ENCODE data around the gene GALNT7.

DNA sequence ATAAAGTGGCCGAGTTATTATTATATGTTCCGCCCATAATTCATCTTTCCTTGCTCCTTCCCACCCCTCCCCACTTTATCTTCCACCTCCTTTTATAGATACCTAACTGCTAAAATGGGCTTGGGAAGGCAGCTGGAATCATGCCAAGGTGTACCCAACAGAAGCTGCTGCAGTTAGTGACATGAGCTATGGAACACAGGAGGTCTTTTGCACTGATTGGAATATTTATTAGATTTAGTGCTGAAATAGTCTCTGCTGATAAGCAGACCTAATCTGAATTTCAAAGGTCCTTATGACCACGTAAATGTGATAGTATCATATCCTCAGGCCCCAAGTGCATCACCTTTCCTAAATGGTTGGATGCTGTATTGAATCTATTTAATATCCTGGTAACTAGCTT is 100.7 kb downstream of the GALNT7 start:
- TF ChIP-seq, protein P1, sequence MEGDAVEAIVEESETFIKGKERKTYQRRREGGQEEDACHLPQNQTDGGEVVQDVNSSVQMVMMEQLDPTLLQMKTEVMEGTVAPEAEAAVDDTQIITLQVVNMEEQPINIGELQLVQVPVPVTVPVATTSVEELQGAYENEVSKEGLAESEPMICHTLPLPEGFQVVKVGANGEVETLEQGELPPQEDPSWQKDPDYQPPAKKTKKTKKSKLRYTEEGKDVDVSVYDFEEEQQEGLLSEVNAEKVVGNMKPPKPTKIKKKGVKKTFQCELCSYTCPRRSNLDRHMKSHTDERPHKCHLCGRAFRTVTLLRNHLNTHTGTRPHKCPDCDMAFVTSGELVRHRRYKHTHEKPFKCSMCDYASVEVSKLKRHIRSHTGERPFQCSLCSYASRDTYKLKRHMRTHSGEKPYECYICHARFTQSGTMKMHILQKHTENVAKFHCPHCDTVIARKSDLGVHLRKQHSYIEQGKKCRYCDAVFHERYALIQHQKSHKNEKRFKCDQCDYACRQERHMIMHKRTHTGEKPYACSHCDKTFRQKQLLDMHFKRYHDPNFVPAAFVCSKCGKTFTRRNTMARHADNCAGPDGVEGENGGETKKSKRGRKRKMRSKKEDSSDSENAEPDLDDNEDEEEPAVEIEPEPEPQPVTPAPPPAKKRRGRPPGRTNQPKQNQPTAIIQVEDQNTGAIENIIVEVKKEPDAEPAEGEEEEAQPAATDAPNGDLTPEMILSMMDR (IDR thresholded peaks at IDR 0.05) = no peak
- TF ChIP-seq, protein P2, sequence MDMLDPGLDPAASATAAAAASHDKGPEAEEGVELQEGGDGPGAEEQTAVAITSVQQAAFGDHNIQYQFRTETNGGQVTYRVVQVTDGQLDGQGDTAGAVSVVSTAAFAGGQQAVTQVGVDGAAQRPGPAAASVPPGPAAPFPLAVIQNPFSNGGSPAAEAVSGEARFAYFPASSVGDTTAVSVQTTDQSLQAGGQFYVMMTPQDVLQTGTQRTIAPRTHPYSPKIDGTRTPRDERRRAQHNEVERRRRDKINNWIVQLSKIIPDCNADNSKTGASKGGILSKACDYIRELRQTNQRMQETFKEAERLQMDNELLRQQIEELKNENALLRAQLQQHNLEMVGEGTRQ (IDR thresholded peaks at IDR 0.05; ENCODE audit: borderline replicate concordance, low read depth, low read length) = no peak
- TF ChIP-seq EZH2phosphoT487 (IDR thresholded peaks at IDR 0.05; ENCODE audit: borderline replicate concordance, low read depth) = no peak
- TF ChIP-seq, protein P3, sequence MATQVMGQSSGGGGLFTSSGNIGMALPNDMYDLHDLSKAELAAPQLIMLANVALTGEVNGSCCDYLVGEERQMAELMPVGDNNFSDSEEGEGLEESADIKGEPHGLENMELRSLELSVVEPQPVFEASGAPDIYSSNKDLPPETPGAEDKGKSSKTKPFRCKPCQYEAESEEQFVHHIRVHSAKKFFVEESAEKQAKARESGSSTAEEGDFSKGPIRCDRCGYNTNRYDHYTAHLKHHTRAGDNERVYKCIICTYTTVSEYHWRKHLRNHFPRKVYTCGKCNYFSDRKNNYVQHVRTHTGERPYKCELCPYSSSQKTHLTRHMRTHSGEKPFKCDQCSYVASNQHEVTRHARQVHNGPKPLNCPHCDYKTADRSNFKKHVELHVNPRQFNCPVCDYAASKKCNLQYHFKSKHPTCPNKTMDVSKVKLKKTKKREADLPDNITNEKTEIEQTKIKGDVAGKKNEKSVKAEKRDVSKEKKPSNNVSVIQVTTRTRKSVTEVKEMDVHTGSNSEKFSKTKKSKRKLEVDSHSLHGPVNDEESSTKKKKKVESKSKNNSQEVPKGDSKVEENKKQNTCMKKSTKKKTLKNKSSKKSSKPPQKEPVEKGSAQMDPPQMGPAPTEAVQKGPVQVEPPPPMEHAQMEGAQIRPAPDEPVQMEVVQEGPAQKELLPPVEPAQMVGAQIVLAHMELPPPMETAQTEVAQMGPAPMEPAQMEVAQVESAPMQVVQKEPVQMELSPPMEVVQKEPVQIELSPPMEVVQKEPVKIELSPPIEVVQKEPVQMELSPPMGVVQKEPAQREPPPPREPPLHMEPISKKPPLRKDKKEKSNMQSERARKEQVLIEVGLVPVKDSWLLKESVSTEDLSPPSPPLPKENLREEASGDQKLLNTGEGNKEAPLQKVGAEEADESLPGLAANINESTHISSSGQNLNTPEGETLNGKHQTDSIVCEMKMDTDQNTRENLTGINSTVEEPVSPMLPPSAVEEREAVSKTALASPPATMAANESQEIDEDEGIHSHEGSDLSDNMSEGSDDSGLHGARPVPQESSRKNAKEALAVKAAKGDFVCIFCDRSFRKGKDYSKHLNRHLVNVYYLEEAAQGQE (IDR thresholded peaks at IDR 0.05; ENCODE audit: low read depth, low read length) = no peak
- no peak for TF ChIP-seq POLR2AphosphoS5 (IDR thresholded peaks at IDR 0.05; ENCODE audit: low read depth, low read length)
- TF ChIP-seq RAD21 (IDR thresholded peaks at IDR 0.05; ENCODE audit: low read length) = no peak
- TF ChIP-seq CHD2 (IDR thresholded peaks at IDR 0.05; ENCODE audit: low read length, partially characterized antibody) = no peak
- TF ChIP-seq EP300 (IDR thresholded peaks at IDR 0.05; ENCODE audit: borderline replicate concordance in 1 of 2, low read depth in 1 of 2, low read length in 1 of 2) = peak in 1 of 2 experiments; percentile 54; a peak in 1 of 4 replicates
